Measurements from ENCODE around the gene HMCN2. TPM values are rescaled to one million over a fixed set of nuclear protein-coding genes. Genes with fewer than 3 reads are reported as not detected.

HMCN2 gene
- total and polyA plus RNA-seq, 2 donors from 2014 or later = 0.99 to 8.6 TPM

DNA sequence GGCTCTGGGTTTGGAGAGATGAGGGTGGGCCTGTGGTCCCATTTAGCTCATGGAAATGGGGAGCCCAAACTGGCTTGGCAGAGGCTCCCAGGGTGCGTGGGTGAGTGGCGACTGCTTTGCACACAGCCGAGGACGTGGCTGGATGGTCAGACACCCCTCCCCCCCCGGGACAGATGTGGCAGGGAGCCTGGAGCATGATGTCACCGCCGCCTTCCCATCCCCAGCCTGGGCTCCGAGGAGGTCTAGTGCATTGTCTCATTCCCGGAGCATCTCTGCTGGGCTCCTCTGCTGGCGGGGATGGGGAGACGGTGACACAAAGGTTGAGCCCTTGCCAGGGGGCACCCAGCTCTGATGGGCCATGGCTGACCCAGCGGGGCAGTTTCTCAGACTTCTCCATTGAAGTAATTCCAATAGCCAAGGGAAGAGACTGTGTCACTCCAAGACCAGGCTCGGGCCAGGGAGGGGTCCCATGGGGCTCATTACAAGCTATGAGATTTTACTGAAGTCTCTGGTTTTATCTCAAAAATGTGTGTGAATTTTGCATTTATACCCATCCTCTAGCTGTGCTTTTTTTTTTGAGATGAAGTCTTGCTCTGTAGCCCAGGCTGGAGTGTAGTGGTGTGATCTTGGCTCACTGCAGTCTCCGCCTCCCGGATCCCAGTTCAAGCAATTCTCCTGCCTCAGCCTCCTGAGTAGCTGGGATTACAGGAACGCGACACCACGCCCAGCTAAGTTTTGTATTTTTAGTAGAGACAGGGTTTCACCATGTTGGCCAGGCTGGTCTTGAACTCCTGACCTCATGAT, 36.1 kb downstream of the HMCN2 start:
- FAIRE-seq (no peak), DNase-seq (peak in 1 of 5 donors; percentile 92)
- no peak overlapping the region for H3K4me3 ChIP-seq (ENCODE audit: low read length in 3 of 3)
- intact Hi-C loops (cut with DNase I) = no loop called here
- no peaks in the 10 kb centered on the region for H3K4me1 ChIP-seq (ENCODE audit: control insufficient read depth in 2 of 3, insufficient read depth in 2 of 3, low read depth in 1 of 3, low read length in 3 of 3)
- no peaks in the 10 kb centered on the region for H3K9me3 ChIP-seq (ENCODE audit: control insufficient read depth in 2 of 3, insufficient read depth in 1 of 3, low read length in 3 of 3)
- no peaks in the 10 kb centered on the region for H3K36me3 ChIP-seq (ENCODE audit: control insufficient read depth in 2 of 3, insufficient read depth in 3 of 3, low read length in 3 of 3)
- no peak for TF ChIP-seq CTCF (IDR thresholded peaks at IDR 0.05; ENCODE audit: borderline replicate concordance, extremely low read depth, insufficient read depth)
- no peak overlapping the region for H3K9ac ChIP-seq (ENCODE audit: low read length in 3 of 3)
- H3K27me3 ChIP-seq (ENCODE audit: control insufficient read depth, insufficient read depth, low read length) = no peaks in the 10 kb centered on the region
- H3K27ac ChIP-seq (ENCODE audit: low read depth in 2 of 2, low read length in 2 of 2) = no peak overlapping the region

DNA sequence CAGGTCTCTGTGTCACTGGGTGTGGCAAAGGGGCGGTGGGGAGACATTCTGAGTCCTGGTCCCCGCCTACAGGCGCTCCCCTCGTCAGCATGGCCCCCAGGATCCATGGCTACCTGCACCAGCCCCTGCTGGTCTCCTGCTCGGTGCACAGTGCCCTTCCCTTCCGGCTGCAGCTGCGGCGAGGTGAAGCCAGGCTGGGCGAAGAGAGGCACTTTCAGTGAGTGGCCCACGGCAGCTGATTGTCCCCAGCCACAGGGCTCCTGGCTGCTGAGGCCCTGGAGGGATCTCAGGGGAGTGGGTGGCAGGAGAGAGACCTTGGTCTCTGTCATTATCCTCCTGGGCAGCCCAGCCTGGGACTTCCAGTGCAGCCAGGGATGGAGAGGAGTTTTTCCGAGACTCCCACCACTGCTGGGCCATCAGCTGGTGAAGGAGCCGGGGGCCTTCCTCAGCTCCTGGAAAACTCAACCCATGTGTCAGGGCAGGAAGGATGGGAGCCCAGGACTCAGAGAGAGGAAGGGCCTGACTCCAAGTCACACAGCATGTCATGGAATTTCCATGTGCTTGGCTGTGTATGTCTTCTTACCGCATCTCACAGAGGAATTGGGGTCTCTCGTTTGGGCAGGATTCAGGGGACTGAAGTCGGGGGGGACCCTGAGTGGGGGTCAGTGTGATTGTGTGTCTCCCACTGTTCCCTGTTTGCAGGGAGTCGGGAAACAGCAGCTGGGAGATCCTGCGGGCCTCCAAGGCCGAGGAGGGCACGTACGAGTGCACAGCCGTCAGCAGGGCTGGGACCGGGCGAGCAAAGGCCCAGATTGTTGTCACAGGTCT, 37.4 kb downstream of the HMCN2 start:
- H3K9ac ChIP-seq (ENCODE audit: low read length in 3 of 3) = no peak overlapping the region
- peak in 1 of 5 donors; percentile 61 for DNase-seq
- H3K36me3 ChIP-seq (ENCODE audit: control insufficient read depth in 2 of 3, insufficient read depth in 3 of 3, low read length in 3 of 3) = no peaks in the 10 kb centered on the region
- no peak for TF ChIP-seq CTCF (IDR thresholded peaks at IDR 0.05; ENCODE audit: borderline replicate concordance, extremely low read depth, insufficient read depth)
- no peak overlapping the region for H3K4me3 ChIP-seq (ENCODE audit: low read length in 3 of 3)
- H3K27me3 ChIP-seq (ENCODE audit: control insufficient read depth, insufficient read depth, low read length) = no peaks in the 10 kb centered on the region
- H3K27ac ChIP-seq (ENCODE audit: low read depth in 2 of 2, low read length in 2 of 2) = no peak overlapping the region
- intact Hi-C loops (cut with DNase I) = no loop called here
- no peaks in the 10 kb centered on the region for H3K9me3 ChIP-seq (ENCODE audit: control insufficient read depth in 2 of 3, insufficient read depth in 1 of 3, low read length in 3 of 3)
- no peaks in the 10 kb centered on the region for H3K4me1 ChIP-seq (ENCODE audit: control insufficient read depth in 2 of 3, insufficient read depth in 2 of 3, low read depth in 1 of 3, low read length in 3 of 3)
- no peak for FAIRE-seq

DNA sequence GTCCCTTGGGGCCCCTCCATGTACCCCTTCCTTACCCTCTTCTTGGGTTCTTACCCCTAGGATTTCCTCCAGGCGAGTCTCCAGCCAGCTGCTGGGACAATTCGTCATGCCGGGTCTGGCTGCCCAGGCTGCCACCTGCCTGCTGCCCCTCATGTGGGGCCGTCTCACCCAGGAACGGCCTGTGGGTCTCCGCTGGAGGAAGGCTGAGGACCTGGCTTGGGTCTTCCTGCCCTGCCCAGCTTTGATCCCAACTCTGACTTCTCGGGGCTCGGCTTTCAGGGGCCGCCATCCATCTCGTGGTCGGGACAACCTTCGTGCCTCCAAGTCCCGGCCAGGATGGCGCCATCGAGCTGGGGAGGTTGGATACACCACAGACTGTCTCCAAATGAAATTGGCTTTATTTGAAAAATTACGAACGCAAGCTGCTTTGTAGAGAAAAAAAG, 38.1 kb downstream of the HMCN2 start:
- no peak overlapping the region for H3K4me3 ChIP-seq (ENCODE audit: low read length in 3 of 3)
- TF ChIP-seq CTCF (IDR thresholded peaks at IDR 0.05; ENCODE audit: borderline replicate concordance, extremely low read depth, insufficient read depth) = no peak
- H3K9me3 ChIP-seq (ENCODE audit: control insufficient read depth in 2 of 3, insufficient read depth in 1 of 3, low read length in 3 of 3) = no peaks in the 10 kb centered on the region
- H3K9ac ChIP-seq (ENCODE audit: low read length in 3 of 3) = no peak overlapping the region
- DNase-seq (peak in 1 of 5 donors; percentile 12), FAIRE-seq (no peak)
- intact Hi-C loops (cut with DNase I) = no loop called here
- H3K27ac ChIP-seq (ENCODE audit: low read depth in 2 of 2, low read length in 2 of 2) = no peak overlapping the region
- no peaks in the 10 kb centered on the region for H3K36me3 ChIP-seq (ENCODE audit: control insufficient read depth in 2 of 3, insufficient read depth in 3 of 3, low read length in 3 of 3)
- no peaks in the 10 kb centered on the region for H3K27me3 ChIP-seq (ENCODE audit: control insufficient read depth, insufficient read depth, low read length)
- H3K4me1 ChIP-seq (ENCODE audit: control insufficient read depth in 2 of 3, insufficient read depth in 2 of 3, low read depth in 1 of 3, low read length in 3 of 3) = no peaks in the 10 kb centered on the region
